ENCODE data around the gene MAPK4. TPM values are rescaled to one million over a fixed set of nuclear protein-coding genes. Genes with fewer than 3 reads are reported as not detected.

MAPK4 gene
- total and polyA plus RNA-seq, 2 donors from 2014 or later: 9.0 to 9.2 TPM

GRCh38 chr18:50721006-50721405, 161.1 kb downstream of the MAPK4 start:
- no peak overlapping the region for H3K4me3 ChIP-seq (ENCODE audit: low read length in 3 of 3)
- peaks cover 0 to under 1% (median 0%) of the 10 kb centered on the region in 3 donors for H3K9me3 ChIP-seq (ENCODE audit: control insufficient read depth in 2 of 3, insufficient read depth in 1 of 3, low read length in 3 of 3)
- H3K36me3 ChIP-seq (ENCODE audit: control insufficient read depth in 2 of 3, insufficient read depth in 3 of 3, low read length in 3 of 3): peaks cover 0 to 3% (median 0%) of the 10 kb centered on the region in 3 donors
- no peaks in the 10 kb centered on the region for H3K4me1 ChIP-seq (ENCODE audit: control insufficient read depth in 2 of 3, insufficient read depth in 2 of 3, low read depth in 1 of 3, low read length in 3 of 3)
- intact Hi-C loops (cut with DNase I): no loop called here
- no peak overlapping the region for H3K27ac ChIP-seq (ENCODE audit: low read depth in 2 of 2, low read length in 2 of 2)
- H3K9ac ChIP-seq (ENCODE audit: low read length in 3 of 3): no peak overlapping the region
- H3K27me3 ChIP-seq (ENCODE audit: control insufficient read depth, insufficient read depth, low read length): no peaks in the 10 kb centered on the region
- no peak for FAIRE-seq
- no peak for TF ChIP-seq CTCF (IDR thresholded peaks at IDR 0.05; ENCODE audit: borderline replicate concordance, extremely low read depth, insufficient read depth)
- DNase-seq: no peak

- H3K9me3 ChIP-seq (ENCODE audit: control insufficient read depth in 2 of 3, insufficient read depth in 1 of 3, low read length in 3 of 3): no peaks in the 10 kb centered on the region
- H3K4me1 ChIP-seq (ENCODE audit: control insufficient read depth in 2 of 3, insufficient read depth in 2 of 3, low read depth in 1 of 3, low read length in 3 of 3): no peaks in the 10 kb centered on the region
- intact Hi-C loops (cut with DNase I): no loop called here
- no peak overlapping the region for H3K27ac ChIP-seq (ENCODE audit: low read depth in 2 of 2, low read length in 2 of 2)
- TF ChIP-seq CTCF (IDR thresholded peaks at IDR 0.05; ENCODE audit: borderline replicate concordance, extremely low read depth, insufficient read depth): no peak
- no peak overlapping the region for H3K9ac ChIP-seq (ENCODE audit: low read length in 3 of 3)
- no peaks in the 10 kb centered on the region for H3K36me3 ChIP-seq (ENCODE audit: control insufficient read depth in 2 of 3, insufficient read depth in 3 of 3, low read length in 3 of 3)
- H3K27me3 ChIP-seq (ENCODE audit: control insufficient read depth, insufficient read depth, low read length): no peaks in the 10 kb centered on the region
- no peak for DNase-seq
- H3K4me3 ChIP-seq (ENCODE audit: low read length in 3 of 3): no peak overlapping the region
- no peak for FAIRE-seq
Observed at GRCh38 chr18:50721451-50722120, 161.7 kb downstream of the MAPK4 start.

- no peak for TF ChIP-seq CTCF (IDR thresholded peaks at IDR 0.05; ENCODE audit: borderline replicate concordance, extremely low read depth, insufficient read depth)
Observed at GRCh38 chr18:50722311-50722710, 162.4 kb downstream of the MAPK4 start.

More at GRCh38 chr18:50722311-50722710, 162.4 kb downstream of the MAPK4 start:
- Histone ChIP-seq H3K27ac (ENCODE audit: low read depth in 2 of 2, low read length in 2 of 2) (no peak overlapping the region), H3K4me3 (ENCODE audit: low read length in 3 of 3) (no peak overlapping the region), H3K4me1 (ENCODE audit: control insufficient read depth in 2 of 3, insufficient read depth in 2 of 3, low read depth in 1 of 3, low read length in 3 of 3) (no peaks in the 10 kb centered on the region), H3K9ac (ENCODE audit: low read length in 3 of 3) (no peak overlapping the region), H3K36me3 (ENCODE audit: control insufficient read depth in 2 of 3, insufficient read depth in 3 of 3, low read length in 3 of 3) (no peaks in the 10 kb centered on the region), H3K9me3 (ENCODE audit: control insufficient read depth in 2 of 3, insufficient read depth in 1 of 3, low read length in 3 of 3) (no peaks in the 10 kb centered on the region), H3K27me3 (ENCODE audit: control insufficient read depth, insufficient read depth, low read length) (no peaks in the 10 kb centered on the region)
- no peak for DNase-seq
- intact Hi-C loops (cut with DNase I): no loop called here
- FAIRE-seq: no peak
